Globus pallidus (tissue), 1 donor: ENCODE results near the gene ADGRE1.
A peak's percentile ranks its signal among the peaks of the same experiment; 100 is the strongest.
"Not testable (repeated sequence)": the region's sequence is repeated elsewhere in the genome, so short reads cannot be mapped to it uniquely, and the experiment has no call there.

ENCODE experiments used
- DNase-seq: peaks from one replicate; pipeline ENCODE4 v3.0.0-alpha.2; 2015; ENCODE audit warnings: low spot score

Gene ADGRE1

GRCh38 chr19:6887316-6887715 is at the start of gene ADGRE1:
TSS of gene ADGRE1 (plus strand) at chr19:6887579. CDS start at chr19:6887609, 30 bp downstream.
- no peak for DNase-seq

GRCh38 chr19:6838062-6838655 is 49.2 kb upstream of the ADGRE1 start:
- DNase-seq, result no peak

- no peak for DNase-seq
Measured at GRCh38 chr19:6842871-6843607, 44.3 kb upstream of the ADGRE1 start.

GRCh38 chr19:6847828-6848200 is 39.6 kb upstream of the ADGRE1 start:
- no peak for DNase-seq

- DNase-seq, result no peak
Measured at GRCh38 chr19:6848986-6849385, 38.4 kb upstream of the ADGRE1 start.

GRCh38 chr19:6849876-6850275 is 37.5 kb upstream of the ADGRE1 start:
- no peak for DNase-seq

- no peak for DNase-seq
Measured at GRCh38 chr19:6851359-6851758, 36.0 kb upstream of the ADGRE1 start.

- DNase-seq, result no peak
Measured at GRCh38 chr19:6852001-6852400, 35.4 kb upstream of the ADGRE1 start.

- no peak for DNase-seq
Measured at GRCh38 chr19:6853868-6854267, 33.5 kb upstream of the ADGRE1 start.

GRCh38 chr19:6854758-6855157 is 32.6 kb upstream of the ADGRE1 start:
- DNase-seq, result no peak

GRCh38 chr19:6856749-6857372 is 30.5 kb upstream of the ADGRE1 start:
- DNase-seq, result no peak

- no peak for DNase-seq
Measured at GRCh38 chr19:6861683-6862286, 25.6 kb upstream of the ADGRE1 start.

GRCh38 chr19:6862673-6863078 is 24.7 kb upstream of the ADGRE1 start:
- peak; percentile 55 for DNase-seq

- DNase-seq, result no peak
Measured at GRCh38 chr19:6864325-6864940, 22.9 kb upstream of the ADGRE1 start.

- DNase-seq, result no peak
Measured at GRCh38 chr19:6865849-6866248, 21.5 kb upstream of the ADGRE1 start.

GRCh38 chr19:6866741-6867151 is 20.6 kb upstream of the ADGRE1 start:
- no peak for DNase-seq

- DNase-seq, result peak; percentile 39
Measured at GRCh38 chr19:6868351-6868750, 19.0 kb upstream of the ADGRE1 start.

- DNase-seq, result not testable (repeated sequence)
Measured at GRCh38 chr19:6869151-6869882, 18.1 kb upstream of the ADGRE1 start.

GRCh38 chr19:6873708-6874431 is 13.5 kb upstream of the ADGRE1 start:
- no peak for DNase-seq

GRCh38 chr19:6875218-6875617 is 12.2 kb upstream of the ADGRE1 start:
- DNase-seq, result no peak

GRCh38 chr19:6876748-6877147 is 10.6 kb upstream of the ADGRE1 start:
- no peak for DNase-seq
